NCI-H524 (cell line): ENCODE data around the gene TNS1.
A peak's percentile ranks its signal among the peaks of the same experiment; 100 is the strongest.

Source experiments
- DNase-seq, 2 experiments: peaks; one replicate each; lab custom pipeline; 2025; lab: John Stamatoyannopoulos, UW

The TNS1 gene

DNA sequence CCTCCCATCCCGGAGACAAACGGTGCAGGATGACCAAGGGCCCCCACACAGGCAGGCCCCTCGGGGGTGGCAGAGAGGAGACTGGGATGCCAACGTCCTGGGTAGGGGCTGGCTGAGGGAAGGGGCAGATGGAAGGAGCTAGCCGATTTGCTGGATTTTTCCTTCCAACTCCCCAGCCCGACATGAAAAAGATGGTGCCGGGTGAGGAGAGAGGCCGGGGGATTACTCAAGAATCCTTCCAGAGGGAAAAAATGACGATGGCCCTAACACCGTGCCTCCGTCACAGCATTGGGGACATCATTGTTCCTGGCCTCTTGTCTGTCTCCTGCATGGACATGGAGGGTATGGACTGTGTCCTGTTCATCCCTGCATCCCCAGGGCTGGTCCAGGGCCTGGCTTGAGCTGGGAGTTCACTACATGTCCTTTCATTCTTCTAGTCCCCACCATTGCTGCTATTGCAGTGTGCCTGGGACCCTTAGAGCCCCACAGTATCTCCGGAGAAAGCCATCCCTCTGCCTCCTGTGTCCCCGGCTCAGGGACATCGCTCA is 217.7 kb downstream of the TNS1 start:
- DNase-seq: no peak

DNA sequence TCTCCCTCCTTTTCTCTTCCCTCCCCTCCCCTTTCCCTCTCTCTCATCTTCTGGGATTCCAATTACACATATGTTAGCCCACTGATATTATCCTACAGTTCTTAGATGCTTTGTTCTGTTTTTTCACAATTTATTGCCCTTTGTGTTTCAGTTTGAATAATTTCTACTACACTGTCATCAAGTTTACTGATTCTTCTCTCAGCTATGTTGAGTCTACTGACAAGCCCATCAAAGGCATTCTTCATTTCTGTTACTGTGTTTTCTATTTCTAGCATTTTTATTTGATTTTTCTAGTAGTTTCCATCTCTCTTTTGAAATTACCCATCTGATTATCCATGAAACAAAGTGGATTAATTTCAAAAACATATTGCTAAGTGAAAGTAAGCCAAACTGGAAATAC is 219.6 kb downstream of the TNS1 start:
- DNase-seq: no peak

DNA sequence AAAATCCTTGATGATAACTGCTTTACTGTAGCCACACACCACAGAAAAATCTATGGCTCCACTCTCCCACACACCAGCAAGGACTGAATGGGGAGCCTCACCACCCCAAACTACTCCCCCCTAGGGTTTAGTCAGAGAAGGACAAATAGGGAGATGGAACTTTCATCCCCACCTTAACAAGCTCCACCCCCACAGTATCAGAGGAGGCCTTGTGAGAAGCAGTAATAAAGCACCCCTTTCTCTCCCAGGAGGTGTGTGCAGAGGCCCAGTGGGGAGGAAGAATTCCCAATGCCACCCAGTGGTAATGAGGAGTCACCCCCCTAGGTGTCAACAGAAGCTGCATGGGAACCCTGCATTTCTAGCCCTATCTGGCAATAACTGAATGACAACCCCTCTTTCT is 224.9 kb downstream of the TNS1 start:
- DNase-seq: no peak

DNA sequence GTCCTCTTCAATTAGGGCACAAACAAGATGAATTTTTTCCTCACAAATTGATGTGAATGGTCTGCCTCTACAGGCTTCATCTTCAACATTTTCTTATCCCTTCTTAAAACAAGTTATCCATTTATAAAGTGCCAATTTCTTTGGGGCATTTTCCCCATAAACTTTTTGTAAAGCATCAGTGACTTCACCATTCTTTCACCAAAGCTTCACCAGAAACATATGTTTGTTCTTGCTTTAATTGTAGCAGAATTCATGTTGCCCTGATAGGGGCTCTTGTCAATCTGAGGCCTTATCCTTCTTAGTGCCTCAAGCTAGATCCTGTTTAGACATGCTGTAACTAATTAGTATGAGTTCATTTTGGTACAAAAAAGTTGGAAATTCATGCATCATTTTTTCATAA is 226.2 kb downstream of the TNS1 start:
- DNase-seq: no peak

DNA sequence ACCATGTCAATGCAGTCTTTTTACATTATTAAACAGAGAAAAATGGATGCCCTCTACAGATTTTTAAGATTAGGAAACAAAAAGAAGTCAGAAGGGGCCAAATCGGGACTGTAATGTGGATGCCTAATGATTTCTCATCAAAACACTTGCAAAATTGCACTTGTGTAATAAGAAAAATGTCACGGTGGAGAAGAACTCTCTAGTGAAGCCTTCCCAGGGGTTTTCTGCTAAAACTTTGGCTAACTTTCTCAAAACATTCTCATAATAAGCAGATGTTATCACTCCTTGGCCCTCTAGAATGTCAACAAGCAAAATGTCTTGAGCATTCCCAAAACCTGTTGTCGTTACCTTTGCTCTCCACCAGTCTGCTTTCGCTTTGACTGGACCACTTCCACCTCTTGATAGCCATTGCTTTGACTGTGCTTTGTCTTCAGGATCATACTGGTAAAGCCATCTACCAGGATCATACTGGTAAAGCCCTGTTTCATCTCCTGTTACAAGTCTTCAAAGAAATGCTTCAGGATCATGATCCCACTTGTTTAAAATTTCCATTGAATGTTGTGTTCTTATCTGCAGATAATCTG is 226.8 kb downstream of the TNS1 start:
- DNase-seq: no peak

DNA sequence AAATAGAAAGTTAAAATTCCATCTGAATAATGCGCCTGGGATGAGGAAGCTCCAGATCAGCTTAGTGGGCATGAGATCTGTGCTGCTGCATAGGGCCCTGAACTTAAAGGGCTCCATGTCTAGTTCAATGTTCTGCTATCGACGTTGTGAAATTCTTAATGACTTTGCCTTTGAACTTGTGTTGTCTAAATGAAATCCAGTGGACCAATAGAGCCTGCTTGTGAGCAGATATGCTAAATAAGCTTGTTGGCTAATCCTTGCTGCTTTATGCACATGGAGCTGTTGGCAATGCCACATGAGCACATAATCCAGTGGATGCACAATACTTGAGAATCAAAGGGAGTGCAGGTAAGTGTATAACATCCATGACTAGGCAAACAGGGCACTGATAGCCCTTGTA is 228.6 kb downstream of the TNS1 start:
- peak in 1 of 2 experiments; percentile 21 for DNase-seq

DNA sequence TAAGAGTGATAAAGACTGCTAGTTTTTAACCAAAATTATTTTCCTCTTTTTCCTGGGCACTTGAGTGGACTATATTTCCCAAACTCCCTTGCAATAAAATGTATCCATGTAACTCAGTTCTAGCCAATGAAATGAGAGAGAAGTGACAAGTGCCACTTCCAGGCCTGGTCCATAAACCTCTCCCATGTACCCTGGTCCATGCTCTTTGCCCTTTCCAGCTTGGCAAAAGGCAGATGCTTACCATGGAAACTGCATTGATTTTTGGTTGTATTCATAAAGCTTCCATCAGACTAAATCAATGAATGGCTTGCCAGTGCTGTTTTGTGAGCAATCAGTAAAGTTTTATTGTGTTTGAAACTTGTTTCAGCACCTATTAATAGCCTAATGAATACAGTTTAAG is 229.3 kb downstream of the TNS1 start:
- no peak for DNase-seq

DNA sequence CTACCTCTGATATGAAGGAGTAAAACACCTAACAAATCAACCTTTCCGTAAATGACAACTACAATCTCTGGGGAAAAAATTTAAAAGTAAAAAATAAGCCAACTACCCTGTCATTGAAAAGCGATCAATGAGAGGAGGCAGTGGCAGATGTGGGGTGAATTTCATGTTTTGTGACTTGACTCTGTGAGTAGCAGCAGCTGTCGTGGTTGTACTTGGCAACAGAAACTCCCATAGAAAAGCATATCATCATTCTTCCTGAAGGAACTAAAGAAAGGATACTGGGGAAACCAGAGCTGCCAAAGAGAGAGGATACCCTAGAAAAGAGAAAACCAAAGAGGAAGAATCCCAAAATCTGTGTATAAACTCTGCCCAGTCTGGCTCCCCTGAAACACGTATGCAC is 236.4 kb downstream of the TNS1 start:
- DNase-seq: peak in 1 of 2 experiments; percentile 18

DNA sequence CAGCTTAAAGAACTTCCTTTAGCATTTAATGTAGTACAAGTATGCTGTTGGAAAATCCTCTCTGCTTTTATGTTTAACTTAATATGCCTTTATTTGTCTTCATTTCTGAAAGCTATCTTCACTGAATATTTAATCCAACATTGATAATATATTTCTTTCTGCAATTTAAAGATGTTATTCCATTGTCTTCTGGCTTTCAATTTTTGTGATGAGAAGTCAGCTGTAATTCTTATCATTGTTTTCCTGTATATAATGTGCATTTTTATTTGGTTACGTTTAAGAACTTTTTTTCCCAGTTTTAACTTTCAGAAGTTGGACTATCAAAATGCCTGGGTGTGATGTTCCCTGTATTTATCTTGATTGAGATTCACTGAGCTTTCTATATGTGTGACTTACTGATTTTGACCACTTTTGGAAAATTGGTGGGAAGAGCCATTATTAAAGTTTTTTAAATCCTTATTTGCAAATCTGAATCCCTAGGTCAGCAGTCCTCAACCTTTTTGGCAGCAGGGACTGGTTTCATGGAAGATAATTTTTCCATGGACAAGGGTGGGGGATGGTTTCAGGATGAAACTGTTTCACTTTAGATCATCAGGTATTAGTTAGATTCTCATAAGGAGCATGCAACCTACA is 241.0 kb downstream of the TNS1 start:
- DNase-seq: no peak

DNA sequence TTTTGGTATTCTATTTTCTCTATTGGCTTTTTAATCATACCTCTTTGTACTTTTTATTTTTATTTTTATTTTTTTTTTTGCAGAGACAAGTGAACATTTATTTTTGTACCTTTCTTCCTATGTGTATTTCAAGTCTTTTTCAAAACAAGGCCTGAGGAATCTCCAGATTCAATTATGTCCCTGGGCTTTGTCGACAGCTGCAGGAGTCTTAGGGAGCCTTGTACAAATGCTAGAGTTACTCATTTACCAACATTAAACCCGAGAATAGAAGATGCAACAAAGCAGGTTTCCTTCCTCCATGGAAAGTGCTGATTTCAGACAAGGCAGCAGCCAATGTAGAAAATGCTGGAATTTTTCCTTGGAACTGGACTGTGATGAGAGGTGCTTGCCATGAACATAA is 242.8 kb downstream of the TNS1 start:
- DNase-seq: no peak

DNA sequence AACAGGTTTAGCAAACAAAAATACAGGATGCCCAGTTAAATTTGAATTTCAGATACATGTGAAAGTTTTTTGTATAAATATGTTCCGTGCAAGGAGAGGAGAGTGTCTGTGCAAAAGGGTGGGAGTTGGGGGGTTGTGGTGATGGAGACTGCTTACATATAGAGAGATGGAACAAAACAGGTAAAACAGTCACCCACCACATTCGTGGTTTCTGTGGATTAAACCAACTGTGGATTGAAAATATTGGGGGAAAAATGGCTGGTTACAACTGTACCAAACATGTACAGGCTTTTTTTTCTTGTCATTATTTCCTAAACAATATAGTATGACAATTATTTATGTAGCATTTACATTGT is 245.7 kb downstream of the TNS1 start:
- no peak for DNase-seq

DNA sequence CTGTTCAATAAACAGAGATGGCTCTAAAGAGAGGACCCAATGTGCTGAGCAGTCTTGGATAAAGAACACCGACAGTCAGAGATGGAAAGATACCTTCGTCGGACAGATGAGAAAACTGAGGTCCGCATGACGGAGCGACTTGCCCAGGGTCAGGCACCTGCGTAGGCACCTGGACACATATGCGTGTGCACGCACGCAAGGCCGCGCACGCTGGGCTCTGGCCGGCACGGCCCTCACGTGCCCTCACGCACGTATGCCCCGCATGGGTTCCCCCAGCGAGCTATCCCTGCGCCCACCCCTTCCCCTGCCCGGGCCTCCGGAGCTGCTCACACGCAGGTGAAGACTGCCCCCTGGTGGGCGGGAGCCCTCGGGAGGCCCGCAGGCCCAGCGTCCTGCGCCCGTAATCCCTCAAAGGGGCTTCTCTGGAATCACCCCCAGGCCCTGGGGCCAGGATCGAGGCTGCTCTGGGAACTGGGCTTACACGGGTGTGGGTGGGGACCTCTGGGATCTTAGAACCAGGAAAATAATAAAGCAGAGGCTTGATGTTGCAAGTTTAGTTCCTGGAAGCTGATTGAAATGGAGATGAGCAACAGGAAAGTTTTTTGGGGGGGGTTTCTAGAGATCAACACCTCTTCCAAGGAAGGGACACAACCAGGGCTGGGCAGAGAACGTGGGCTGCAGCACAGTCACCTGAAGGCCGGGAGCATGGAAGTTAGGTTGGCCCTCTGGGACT is 246.3 kb downstream of the TNS1 start:
- DNase-seq: peak; percentile 60 to 88

DNA sequence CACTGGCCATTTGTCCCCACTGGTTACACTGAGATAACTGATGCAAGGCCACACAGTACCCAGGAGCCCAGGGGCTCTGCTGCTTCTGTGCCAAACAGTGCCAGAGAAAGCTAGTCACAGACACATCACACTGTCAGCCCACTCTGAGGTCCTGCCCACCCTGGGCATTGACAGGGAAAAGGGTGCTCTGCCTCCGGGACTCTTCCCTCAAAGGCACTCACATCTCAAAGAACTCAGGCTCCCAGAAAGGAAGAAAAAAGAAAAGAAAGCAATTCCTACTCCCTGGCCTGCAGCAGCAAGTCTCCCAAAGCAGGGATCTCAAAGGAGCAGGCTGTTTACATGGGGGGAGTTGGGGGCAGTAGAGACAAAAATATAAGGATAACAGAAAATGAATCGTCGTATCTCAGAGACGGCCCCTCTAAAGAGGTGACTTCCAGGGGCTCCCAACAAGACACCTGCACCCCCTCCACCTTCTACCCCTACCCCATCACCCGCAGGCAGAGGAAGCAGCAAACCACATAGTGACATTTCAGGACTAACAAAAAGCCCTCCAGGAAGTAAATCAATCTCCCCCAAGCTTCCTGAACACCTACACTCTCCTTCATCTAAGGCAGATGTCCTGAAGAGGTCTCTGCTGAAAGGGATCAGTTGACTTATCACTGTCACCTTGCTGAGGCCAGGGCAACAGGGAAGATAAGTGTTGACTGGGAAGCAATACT is 247.6 kb downstream of the TNS1 start:
- DNase-seq: no peak

DNA sequence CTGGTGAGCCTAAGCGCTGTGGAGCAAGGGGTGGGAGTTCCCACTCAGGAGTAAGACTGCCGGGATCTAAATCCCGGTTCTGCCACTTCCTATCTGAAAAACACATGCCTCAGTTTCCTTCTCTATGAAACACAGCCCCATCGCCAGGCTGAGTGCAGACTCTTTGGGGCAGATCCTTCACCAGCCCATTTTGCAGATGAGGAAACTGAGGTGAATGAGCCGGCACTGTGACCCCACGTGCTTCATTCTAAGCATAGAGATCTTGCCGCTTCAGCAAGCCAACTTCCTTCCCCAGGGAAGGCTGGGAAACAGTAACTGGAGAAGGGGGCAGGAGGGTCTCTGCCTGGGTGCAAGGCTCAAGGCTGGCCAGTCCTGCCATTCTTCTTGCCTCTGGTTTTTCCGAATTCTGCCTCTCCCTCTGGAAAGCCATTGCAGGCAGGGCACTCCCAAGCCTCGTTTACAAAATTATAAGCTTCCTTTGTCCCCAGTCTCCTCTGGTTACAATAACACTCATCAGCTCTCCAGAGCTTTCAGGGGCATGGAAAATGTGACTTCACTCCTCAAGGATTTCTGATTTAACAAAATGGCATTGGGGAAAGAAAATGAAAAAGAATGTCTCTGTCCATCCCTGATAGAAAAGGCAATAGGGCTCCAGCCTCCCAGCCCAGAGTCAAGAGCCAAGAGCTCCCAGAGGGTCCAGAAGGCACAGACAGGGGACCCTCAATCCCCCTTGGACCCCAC is 249.2 kb downstream of the TNS1 start:
- DNase-seq: no peak

DNA sequence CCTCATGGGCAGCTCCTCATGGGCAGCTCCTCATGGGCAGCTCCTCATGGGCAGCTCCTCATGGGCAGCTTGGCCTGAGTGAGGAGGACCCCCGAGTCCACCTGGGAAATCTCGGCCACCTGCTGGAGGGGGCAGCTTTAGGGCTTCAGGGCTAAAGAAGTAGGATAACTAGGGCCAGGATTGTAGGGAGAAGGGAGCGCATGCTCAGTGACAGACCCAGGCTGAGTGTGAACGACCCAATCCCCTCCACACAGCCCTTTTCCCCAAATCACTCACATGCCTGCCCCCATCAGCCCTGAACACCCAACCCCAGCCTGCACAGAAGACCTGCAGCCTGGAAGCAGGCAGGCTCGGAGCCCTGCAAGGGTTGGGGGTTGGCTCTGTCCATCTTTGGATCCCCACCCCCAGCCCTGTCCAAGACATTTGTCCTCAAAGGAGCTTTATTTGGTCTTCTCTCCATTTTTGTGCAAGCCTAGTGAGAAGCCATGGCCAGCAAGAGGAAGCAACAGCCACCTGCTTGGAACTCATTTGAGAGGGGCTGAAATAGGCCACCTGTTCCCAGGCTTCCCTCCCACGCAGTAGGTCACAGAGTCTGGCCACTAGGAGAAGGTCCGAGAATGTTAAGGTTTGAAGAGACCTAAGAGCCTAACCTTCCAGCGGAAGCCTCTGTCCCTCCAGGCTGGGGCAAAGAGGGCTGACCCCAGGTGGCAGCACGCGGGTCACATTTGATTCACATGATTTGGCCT is 249.9 kb downstream of the TNS1 start:
- DNase-seq: no peak

DNA sequence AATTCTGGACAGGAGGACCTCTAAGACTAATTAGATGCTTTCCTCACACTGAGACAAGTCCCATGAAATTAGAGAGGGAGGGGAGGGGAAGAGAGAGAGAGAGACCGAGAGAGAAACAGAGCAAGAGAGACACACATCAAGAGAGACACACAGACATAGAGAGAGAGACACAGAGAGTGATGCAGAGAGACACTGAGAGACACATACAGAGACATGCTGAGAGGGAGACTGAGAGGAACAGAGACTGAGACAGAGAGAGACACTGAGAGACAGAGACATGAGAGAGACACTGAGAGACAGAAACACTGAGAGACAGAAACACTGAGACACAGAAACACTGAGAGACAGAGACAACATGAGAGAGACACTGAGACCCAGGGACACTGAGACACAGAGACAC is 250.8 kb downstream of the TNS1 start:
- DNase-seq: no peak

DNA sequence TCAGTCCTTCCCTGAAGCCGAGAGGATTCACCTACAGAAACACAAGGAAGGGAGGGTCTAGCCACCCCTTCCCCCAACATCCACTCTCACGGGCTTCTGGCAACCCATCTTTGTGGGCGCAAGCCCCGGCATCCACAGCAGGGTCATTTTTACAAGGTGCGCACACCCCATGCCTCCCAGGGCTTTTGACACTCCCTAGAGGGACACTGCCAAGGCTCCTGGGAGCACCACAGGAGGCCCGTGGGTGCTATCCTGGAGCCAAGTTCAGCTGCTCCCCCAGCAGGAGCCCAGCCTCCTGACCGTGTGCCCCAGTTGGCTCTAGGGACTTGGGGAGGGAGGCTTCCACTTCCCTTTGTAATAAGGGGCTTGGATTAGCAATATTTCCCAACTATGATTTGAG is 251.6 kb downstream of the TNS1 start:
- DNase-seq: no peak
